LoVo (cell line): Measurements from ENCODE around the gene USP9Y.
"Not testable (repeated sequence)": the region's sequence is repeated elsewhere in the genome, so short reads cannot be mapped to it uniquely, and the experiment has no call there.

Experiments used
- DNase-seq: peaks from one replicate; pipeline ENCODE4 v3.0.0-alpha.2; 2016; ENCODE audit warnings: low spot score

The USP9Y gene, protein sequence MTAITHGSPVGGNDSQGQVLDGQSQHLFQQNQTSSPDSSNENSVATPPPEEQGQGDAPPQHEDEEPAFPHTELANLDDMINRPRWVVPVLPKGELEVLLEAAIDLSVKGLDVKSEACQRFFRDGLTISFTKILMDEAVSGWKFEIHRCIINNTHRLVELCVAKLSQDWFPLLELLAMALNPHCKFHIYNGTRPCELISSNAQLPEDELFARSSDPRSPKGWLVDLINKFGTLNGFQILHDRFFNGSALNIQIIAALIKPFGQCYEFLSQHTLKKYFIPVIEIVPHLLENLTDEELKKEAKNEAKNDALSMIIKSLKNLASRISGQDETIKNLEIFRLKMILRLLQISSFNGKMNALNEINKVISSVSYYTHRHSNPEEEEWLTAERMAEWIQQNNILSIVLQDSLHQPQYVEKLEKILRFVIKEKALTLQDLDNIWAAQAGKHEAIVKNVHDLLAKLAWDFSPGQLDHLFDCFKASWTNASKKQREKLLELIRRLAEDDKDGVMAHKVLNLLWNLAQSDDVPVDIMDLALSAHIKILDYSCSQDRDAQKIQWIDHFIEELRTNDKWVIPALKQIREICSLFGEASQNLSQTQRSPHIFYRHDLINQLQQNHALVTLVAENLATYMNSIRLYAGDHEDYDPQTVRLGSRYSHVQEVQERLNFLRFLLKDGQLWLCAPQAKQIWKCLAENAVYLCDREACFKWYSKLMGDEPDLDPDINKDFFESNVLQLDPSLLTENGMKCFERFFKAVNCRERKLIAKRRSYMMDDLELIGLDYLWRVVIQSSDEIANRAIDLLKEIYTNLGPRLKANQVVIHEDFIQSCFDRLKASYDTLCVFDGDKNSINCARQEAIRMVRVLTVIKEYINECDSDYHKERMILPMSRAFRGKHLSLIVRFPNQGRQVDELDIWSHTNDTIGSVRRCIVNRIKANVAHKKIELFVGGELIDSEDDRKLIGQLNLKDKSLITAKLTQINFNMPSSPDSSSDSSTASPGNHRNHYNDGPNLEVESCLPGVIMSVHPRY (N-terminal part only)

DNA sequence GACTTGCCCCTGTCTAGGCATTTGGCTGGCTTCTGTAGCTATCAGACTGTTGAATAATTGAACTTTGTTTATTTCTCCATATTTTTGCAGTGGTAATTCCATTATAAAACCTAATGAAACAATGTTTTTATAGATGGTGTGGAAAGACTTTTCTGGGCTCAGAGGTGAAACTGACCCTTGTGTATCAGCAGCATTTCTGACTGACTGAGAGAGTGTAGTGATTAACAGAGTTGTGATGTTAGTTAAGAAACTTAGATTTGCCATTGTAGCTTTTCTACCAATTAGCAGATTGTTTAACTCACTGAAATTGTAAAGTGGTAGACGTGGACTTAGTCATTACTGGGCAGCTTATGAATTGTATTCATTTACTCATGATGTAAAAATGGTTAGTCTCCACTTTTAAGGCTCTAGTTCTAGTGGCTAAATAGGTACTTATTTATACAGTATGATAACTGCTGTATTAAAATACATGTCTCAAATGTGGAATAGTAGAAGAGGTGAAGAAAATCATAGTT lies at the start of gene USP9Y:
Gene USP9Y (plus strand): TSS at position 51 of the 515 bp plus-strand sequence. CDS start 8,217 bp downstream, outside the sequence.
- DNase-seq = no peak

DNA sequence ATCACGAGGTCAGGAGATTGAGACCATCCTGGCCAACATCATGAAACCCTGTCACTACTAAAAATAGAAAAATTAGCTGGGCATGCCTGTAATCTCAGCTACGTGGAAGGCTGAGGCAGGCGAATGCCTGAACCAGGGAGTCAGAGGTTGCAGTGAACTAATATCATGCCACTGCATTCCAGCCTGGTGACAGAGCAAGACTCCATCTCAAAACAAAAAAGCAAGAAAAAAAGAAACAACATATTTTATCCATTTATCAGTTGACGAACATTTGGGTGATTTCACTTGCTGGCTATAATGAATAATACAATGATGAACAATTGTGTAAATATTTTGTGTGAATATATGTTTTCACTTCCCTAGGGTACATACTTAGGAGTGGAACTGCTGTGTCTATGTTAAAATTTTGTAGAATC lies 49.4 kb upstream of the USP9Y start:
- DNase-seq = no peak

DNA sequence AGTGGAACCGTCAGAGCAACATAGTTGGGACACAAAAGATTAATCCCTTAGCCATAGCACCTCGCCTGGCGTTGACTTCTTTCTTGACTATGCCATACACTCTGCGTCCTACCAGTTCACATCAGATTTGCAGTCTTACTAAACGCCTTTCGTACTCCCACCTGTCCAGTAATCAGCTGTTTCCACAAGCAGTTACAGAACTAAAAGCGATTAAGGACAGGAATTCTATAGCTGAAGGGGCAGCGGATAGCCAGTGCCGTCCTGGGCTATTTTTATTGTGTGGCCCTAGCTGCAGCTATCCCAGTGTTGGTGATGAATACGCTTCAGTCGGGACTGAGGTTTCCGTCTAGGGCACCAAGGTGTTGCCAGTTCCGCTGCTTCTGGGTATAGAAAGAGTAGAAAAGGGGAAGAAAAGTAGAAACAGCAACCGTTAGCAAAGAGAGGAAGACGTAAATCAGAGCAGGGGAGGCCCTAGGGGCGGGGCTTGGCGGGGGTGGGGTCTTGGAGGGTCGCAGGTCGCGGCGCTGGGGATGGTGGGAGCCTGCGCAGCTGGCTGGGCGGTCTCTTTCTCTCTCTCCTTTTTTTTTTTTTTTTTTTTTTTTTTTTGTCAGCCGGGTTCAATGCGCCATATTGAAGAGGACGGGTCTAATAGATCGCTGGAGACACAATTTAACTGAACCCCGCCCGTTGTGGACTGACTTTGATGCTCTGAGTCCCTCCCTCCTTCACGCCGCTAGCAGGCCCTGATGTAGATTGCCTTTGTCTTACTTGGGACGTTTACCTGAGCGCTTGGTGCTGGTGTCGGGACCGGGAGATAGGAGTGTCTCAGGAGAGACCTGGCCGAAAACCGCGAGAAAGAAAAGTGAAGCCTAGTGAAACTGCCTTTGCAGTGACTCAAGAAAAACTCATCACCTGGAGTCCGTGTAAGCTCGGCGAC lies 39.0 kb upstream of the USP9Y start:
- peak; percentile 39 for DNase-seq

DNA sequence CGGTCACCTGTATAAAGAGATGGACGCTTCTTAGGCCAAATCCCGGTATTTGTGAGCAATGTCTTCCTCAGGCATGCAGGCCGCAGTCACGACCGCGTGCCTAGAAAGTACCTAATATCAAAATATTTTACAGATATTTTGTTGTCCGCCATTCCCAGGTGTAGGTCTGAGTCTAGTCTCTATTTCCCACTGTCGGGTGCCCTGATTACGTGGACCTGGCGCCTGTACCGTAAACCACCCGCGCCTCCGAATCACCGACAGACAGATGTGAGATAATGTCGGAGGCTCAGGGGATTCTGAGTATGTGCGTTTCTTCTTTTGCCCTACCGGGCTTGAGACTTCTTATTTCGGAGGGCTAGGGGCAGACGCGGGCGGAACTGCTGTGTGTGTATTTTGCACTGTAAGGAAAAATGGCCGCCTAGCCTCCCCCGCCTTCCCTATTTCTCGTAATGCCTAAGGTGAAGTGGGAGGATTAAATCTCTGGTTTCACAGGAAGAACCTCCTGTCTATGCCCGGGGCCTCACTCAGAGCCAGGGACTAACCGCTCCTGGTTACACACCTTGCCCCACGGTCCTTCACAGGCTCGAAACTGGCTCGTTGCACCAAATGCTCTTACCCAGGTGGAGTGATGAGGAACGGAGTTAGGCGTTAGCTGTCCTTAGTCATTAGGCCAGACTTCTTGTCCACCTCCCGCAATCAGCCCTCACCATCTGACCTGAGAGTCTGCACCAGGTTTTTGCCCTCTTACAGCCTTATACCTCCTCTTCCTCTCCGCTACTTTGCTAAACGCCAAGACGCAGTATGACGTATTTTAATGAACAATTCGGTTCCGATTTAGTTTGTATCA lies 38.1 kb upstream of the USP9Y start:
- DNase-seq = peak; percentile 19

DNA sequence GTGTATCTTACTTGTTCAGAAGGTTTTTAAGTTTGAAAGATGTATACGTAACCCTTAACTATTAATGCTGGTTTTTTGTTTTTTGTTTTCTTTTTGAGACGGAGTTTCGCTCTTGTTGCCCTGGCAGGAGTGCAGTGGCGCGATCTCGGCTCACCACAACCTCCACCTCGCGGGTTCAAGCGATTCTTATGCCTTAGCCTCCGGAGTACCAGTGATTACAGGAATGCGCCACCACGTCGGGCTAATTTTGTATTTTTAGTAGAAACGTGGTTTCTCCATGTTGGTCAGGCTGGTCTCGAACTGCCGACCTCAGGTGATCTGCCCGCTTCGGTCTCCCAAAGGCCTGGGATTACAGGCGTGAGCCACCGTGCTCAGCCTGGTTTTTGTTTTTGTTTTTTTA lies 37.2 kb upstream of the USP9Y start:
- not testable (repeated sequence) for DNase-seq

DNA sequence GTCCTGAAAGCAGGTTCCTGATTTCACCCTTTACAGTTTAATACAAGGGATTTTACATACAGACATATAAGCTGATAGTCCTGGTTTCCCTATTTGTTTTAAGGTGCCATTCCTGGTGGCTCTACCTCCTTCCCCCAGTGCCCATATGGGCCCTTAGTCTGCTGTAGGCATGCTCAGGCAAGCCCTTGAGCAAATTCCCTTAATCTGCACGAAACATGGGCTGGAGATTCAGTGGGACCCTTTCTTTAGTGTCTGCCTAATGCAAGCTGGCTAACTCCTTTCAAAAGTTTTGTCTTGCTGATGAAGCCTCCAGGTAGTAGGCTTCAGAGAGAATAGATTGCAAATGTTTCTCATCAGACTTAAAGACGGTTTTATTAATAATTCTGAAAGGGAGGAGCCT lies 22.9 kb upstream of the USP9Y start:
- DNase-seq = no peak

DNA sequence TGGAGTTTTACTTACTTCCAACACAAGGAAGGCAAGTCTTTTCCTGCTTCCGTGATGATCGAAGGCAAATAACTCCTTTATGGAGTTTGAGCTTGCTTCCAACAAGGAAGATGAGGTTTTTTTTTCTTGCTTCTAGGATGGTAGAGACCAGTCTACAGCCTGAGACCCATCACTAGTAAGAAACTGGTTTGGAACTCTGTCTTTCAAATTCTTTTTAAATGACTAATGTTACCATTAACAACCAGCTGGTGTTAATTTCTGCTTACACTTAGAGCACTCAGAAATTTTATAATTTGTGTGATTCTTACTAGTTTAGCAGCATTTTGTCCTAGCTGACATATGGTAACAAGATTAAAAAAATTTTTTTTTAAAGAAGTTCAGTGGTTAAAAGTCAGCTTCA lies 19.5 kb upstream of the USP9Y start:
- DNase-seq = no peak

DNA sequence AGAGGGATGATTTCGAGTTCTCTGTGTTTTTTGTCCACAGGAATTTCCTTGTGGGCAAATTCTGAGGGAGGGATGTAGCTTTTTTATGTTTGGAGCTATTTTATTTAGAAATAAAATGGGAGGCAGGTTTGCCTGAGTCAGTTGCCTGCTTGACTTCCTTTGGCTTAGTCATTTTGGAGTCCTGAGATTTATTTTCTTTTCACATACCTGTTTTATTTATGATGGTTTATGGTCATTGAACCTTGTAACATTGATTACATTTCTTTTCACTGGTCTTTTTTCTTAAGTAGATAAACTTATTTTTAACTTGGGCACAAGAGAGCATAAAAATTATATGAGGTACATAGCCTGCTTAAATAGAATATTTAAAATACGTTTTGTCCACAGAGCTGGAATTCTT lies 12.7 kb upstream of the USP9Y start:
- DNase-seq = no peak

DNA sequence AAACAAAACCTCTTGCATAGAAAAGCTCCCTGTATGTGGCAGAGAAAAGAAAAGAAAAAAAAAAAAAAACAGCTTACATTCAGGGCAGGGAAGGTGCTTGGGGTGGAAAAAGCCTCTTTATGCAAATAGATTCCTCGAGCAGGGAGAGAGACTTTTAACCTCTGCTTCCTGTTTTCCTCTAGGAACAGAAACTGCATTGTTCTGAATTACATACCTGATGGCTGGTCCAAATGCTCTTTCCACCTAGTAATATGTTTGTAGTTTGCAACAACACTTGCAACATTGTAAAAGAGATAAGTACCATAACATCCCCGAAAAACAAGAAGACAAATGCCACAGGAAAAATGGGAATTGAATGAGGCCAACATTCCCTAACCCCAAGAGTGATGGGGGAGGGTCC lies 944 bp upstream of the USP9Y start:
- no peak for DNase-seq

DNA sequence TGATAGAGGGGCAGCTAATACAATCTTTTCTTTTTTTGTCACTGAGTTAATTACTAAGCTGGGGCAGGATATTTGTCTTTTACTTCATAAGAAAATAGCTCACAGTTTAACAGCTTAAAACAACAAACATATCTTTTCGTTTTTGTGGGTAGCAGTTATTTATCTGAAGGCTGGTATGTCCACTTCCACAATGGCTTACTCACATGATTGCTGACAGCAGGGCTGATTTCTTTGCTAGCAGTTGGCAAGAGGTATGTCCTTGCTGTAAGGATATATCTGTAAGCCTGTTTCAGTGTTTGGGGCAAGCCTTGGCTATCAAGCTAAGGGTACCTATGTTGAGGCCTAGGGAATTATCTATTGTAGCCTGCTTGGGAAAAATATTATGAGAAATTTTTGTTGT lies 1.1 kb downstream of the USP9Y start:
- DNase-seq = no peak

DNA sequence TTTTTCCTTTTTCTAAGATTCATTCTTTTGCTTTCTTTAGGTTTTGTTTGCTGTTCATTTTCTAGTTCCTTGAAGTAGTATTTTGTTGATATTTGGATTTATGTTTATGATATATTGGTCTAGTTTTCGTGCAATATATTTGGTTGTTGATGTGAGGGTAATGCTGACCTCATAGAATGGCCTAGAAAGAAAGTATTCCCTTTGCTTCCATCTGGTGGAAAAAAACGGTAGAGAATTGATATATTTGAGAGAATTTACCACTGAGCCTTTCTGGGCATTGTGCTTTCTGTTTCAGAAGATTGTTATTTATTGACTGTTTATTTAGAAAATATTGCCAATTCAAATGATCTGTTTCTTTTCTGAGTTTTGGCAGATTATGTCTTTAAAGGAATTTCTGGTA lies 9.4 kb downstream of the USP9Y start:
- no peak for DNase-seq

DNA sequence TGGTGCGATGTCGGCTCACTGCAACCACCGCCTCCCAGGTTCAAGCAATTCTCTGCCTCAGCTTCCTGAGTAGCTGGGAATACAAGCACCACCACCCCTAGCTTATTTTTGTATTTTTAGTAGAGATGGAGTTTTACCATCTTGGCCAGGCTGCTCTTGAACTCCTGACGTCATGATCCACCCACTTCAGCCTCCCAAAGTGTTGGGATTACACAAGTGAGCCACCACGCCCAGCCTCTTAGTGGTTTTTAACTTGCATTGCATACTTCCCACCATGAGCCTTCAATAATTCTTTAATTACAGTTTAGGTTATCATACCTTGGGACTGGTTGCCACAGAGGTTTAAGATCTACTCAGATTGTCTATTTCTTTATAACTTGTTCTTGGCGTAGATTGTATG lies 14.3 kb downstream of the USP9Y start:
- DNase-seq = no peak

DNA sequence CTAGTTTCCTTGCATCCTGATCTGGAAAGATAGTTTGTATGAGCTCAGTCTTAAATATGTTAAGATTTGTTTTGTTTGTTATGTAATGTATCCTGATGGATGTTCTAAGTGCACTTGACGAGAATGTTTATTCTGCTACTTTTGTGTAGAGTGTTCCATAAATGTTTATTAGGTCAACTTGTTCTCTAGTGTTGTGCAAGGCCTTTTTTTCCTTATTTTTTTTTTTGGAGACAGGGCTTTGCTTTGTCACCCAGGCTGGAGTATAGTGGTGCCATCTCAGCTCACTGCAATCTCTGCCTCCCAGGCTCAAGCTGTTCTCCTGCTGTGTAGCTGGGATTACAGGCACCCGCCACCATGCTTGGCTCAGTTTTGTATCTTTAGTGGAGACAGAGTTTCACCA lies 28.7 kb downstream of the USP9Y start:
- DNase-seq = no peak

DNA sequence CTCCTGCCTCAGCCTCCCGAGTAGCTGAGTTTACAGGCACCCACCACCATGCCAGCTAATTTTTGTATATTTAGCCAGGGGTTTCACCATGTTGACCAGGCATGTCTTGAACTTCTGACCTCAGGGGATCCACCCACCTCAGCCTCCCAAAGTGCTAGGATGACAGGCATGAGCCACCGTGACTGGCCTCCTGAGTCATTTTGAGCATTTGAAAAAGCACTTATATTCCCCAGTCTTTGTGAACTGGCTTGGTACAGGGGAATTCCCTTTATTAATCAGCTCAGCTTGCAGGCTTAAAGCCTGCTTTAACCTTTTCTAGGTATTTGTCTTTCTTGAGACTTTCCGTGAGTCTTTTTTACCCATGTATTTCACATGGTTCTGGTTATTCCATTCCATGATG lies 32.6 kb downstream of the USP9Y start:
- DNase-seq = no peak

DNA sequence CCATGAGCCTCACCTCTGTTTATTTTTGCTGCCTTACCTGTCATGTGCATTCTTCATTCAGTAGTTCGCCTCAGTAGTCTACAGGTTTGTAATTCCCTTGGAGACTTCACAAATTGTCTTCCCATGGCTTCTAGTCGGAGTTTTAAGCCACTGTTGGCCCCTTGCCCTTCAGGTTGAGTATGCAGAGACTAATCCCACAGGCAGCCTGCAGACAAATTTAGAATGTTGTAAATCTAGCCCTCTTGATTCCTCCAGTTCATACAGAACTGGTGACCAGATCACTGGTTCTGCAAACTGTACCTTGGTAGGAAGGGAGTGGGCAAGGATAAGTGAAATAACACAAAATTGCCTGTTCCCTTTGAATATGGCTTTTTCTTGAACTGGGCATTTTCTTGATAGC lies 33.0 kb downstream of the USP9Y start:
- no peak for DNase-seq

DNA sequence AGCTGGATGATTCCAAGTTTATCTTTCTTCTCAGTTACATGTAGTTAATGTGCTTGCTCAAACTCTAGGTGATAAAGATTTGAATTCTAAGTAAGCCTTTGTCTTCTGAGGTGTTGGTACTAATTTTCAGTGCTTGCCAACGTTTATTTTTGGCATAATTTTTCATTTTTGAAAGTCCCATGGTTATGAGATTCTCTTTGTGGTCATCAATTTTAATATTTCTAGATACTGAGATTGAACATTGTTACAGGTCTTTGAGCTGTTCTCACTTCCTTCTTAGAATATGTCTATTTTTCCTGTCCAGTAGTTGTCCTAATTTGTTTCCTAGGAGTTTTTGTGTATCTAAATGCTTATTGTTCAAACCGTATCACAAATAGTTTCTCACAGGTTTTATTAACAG lies 40.4 kb downstream of the USP9Y start:
- DNase-seq = no peak

DNA sequence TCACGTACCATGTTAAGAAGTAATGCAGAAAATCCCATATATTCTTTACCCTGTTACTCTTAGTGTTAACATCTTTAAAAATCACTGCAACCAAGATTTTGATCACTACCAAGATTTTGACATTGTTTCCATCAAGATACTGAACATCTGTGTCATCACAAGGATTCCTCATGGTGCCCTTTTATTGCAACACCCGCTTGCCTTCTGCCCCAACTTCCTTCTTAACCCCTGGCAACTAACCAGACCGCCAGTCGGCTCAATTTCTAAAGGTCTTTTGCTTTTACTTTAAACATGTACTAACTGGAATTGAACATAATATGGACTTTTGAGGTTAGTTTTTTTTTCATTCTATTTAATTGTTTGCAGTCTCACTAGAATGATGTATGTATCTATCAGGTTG lies 41.7 kb downstream of the USP9Y start:
- DNase-seq = no peak

DNA sequence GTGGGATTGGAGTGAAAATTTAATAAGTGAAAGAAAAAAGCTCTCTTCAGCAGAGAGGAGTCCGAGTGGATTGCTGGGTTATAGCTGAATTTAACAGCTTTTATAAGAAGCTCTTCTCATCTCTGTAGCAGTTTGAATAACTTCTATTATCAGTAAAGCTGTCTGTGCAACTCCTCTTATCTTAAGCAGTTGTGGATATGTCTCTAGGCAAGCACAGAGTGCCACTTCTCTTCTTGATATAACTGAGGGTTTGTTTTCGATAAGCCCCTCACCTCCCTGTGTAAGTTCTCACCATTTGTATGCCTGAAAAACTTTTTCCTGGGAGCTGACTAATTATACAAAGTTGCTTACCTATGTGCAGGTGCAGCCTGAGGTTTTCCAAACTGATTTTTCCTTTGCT lies 43.1 kb downstream of the USP9Y start:
- no peak for DNase-seq

DNA sequence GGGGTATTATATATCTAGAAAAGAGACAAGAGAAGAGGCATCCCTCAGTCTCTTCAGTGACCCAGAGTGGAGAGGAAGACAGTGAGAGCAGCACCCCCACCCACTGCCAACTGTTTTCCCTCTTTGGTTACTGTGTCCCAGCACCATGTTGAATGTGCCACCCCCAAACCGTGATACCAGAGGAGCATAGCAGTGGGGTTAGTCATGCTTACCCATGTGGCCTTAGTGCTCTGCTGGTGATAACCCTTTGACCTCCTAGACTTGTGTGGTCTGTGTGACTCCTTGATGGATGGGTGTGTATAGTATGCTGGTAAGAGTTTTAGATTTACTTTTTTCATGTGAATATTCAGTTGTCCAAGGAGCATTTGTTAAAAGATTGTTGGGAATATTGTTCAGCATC lies 48.3 kb downstream of the USP9Y start:
- DNase-seq = peak; percentile 1

DNA sequence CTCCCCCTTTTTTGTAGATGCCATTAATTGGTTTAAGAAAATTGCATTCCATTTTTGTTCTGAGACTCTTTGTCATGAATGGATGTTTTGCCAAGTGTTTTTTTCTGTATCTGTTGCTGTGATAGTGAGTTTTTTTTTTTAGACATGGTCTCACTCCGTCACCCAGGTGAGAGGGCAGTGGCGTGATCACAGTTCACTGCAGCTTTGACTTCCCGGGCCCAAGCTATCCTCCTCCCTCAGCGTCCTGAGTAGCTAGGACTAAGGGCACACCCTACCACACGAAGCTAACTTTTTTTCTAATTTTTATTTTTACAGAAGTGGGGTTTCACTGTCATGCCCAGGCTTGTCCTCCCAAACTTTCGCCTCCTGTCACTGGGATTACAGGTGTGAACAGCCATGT lies 51.8 kb downstream of the USP9Y start:
- no peak for DNase-seq

DNA sequence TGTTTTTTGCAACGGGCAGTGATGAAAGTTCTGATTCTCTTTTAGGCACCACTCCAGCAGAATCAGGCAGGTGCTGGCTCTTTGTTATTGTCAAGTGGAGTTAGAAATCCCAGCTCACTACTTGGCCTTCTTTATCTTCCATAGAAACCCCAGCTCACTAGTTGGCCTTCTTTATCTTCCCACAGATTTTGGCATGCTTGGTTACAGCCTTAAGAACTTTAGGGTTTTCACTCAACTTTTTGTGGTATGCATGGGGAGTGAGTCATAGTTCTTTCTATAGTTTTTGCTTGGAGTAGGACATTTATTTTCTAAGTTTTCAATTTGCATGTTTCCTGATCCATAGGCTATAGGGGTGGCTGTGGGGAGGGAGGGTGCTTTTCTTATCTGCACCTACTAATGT lies 55.0 kb downstream of the USP9Y start:
- DNase-seq = no peak
